A375 (cell line): ENCODE results near the gene AKR1B1. TPM values are rescaled to one million over a fixed set of nuclear protein-coding genes. Genes with fewer than 3 reads are reported as not detected.

ENCODE experiments used
- total RNA-seq: library from RNA; depleted of rRNA; stranded (reverse); fragments of >200 nt; shearing (Covaris generic); gene quantifications from 2 replicates; pipeline ENCODE4 v1.2.3, GENCODE V29; 2014; rRNA removed

AKR1B1 gene
- total RNA-seq: 50.4 and 53.9 TPM in 2 replicates

GRCh38 chr7:134458806-134459698, at the start of gene AKR1B1:
TSS of gene AKR1B1 (minus strand) at chr7:134459100. CDS start at chr7:134459062, 38 bp downstream.

Other genes starting within 250 kb of the AKR1B1 start
- 43.0 and 49.1 TPM in 2 replicates for gene SLC35B4, start 142.2 kb downstream of the AKR1B1 start, total RNA-seq
- 0.13 TPM in 1 of 2 replicates, not detected in the other for gene AKR1B10, start 68.5 kb upstream of the AKR1B1 start, total RNA-seq
- not detected in 2 replicates for gene AKR1B15, start 90.0 kb upstream of the AKR1B1 start, total RNA-seq
- 8.2 and 9.7 TPM in 2 replicates for gene BPGM, start 187.8 kb upstream of the AKR1B1 start, total RNA-seq